ENCODE data around the gene NEURL1.

NEURL1 gene

GRCh38 chr10:103454026-103454425 lies 39.5 kb upstream of the NEURL1 start:
- H3K4me3 ChIP-seq (ENCODE audit: control insufficient read depth, low read depth, low read length) = no peak overlapping the region
- TF ChIP-seq CTCF (IDR thresholded peaks at IDR 0.05; ENCODE audit: control insufficient read depth, insufficient read depth, low read depth, low read length, missing control alignments) = no peak
- no peak for DNase-seq (ENCODE audit: low read depth)

GRCh38 chr10:103455235-103455634 lies 38.3 kb upstream of the NEURL1 start:
- no peak for TF ChIP-seq CTCF (IDR thresholded peaks at IDR 0.05; ENCODE audit: control insufficient read depth, insufficient read depth, low read depth, low read length, missing control alignments)
- no peak overlapping the region for H3K4me3 ChIP-seq (ENCODE audit: control insufficient read depth, low read depth, low read length)
- DNase-seq (ENCODE audit: low read depth) = no peak

- no peak overlapping the region for H3K4me3 ChIP-seq (ENCODE audit: control insufficient read depth, low read depth, low read length)
- no peak for TF ChIP-seq CTCF (IDR thresholded peaks at IDR 0.05; ENCODE audit: control insufficient read depth, insufficient read depth, low read depth, low read length, missing control alignments)
- DNase-seq (ENCODE audit: low read depth) = no peak
Measured at GRCh38 chr10:103456074-103456660, 37.3 kb upstream of the NEURL1 start.

- no peak for TF ChIP-seq CTCF (IDR thresholded peaks at IDR 0.05; ENCODE audit: control insufficient read depth, insufficient read depth, low read depth, low read length, missing control alignments)
Measured at GRCh38 chr10:103457176-103457712, 36.3 kb upstream of the NEURL1 start.

GRCh38 chr10:103457896-103458583 lies 35.5 kb upstream of the NEURL1 start:
- TF ChIP-seq CTCF (IDR thresholded peaks at IDR 0.05; ENCODE audit: control insufficient read depth, insufficient read depth, low read depth, low read length, missing control alignments) = no peak
- no peak overlapping the region for H3K4me3 ChIP-seq (ENCODE audit: control insufficient read depth, low read depth, low read length)
- DNase-seq (ENCODE audit: low read depth) = no peak

More at GRCh38 chr10:103457176-103457712, 36.3 kb upstream of the NEURL1 start:
- DNase-seq (ENCODE audit: low read depth) = no peak
- H3K4me3 ChIP-seq (ENCODE audit: control insufficient read depth, low read depth, low read length) = no peak overlapping the region

GRCh38 chr10:103458720-103459119 lies 34.8 kb upstream of the NEURL1 start, which contains the start of gene CALHM1:
CALHM1 (minus strand) TSS chr10:103458900; CDS start chr10:103458751, 149 bp downstream.
- no peak for TF ChIP-seq CTCF (IDR thresholded peaks at IDR 0.05; ENCODE audit: control insufficient read depth, insufficient read depth, low read depth, low read length, missing control alignments)
- no peak within 1 kb of the TSS for H3K4me3 ChIP-seq (ENCODE audit: control insufficient read depth, low read depth, low read length)
- no peak for DNase-seq (ENCODE audit: low read depth)
